ENCODE measurements around the gene UXS1.
"Not testable (repeated sequence)": the region's sequence is repeated elsewhere in the genome, so short reads cannot be mapped to it uniquely, and the experiment has no call there.

Gene UXS1

DNA sequence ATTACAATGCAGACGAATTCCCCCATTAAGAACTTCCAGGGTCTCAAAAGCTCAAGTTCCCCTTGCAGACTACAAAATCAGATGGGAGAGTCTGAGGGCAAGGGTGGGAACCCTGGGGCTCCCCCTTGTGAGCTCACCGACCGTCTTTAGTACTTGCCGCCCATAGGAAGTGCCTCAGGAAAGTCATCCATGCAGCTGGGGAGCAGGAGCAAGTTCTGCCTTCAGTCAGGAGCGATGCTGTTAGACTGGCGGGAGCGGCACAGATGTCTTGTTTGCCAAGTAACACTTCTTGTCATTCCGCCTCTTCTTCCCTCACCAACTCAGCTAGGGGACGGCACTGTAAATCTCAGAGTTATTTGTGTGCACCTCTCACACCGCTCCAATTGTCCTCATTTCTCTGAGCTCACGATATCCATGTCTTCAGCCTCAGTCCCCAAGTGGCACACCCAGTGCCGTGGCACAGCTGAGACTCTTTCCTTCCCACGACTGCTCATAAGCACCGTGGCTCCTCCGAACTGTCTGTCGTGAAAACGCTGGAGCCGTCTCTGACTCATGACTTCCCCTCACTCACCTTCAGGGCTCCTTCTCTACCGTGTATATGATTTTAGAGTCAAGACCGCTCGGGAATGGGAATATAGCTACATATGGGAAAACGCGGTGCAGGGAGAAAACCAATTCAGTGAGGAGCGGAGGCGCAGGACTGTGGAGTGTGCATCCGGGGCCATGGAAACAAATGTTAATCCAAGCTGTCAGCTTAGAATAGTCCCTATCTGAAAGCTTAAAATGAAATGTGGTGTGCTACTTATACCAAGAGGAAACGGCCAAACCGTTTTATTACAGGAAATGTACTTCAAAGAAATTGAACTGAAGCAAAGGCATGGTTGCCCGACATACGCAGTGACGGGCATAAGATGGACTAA is 34.0 kb downstream of the UXS1 start:
- no peak for DNase-seq

DNA sequence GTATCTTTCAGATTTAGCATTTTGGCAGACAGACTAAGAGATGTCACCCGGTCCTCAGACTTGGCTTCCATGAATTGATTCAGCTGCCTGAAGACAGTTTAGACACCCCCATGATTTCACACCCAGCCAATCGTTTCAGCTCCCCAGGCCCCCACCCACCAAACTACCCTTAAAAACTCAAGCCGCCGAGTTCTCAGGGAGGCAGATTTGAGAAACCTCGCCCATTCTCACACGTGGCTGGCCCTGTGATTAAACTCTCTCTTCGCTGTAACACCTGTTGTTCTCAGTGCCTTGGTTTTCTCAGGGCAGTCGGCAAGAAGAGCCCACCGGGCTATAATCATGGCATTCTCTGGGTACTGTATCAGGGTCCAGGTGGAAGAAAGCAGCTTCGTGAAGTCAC is 35.2 kb downstream of the UXS1 start:
- DNase-seq = no peak

DNA sequence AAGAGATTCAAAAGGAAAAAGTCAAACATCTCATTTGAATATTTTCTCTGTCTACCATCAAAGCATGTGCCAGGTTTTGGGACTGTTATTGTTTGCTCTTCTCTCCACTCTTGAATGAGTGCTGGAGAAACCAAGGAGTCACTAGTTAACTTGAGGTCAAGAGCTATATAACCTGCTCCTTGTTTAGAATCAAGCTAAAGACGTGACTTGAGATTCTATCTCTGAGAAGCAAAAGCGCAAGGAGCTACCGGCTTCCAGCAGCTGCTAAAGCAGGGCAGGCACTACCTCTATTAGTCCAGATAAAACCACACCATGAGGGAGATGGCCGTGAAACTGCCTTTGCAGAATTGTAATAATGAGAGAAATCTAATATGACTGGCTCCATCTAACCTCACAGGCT is 36.0 kb downstream of the UXS1 start:
- DNase-seq = no peak

DNA sequence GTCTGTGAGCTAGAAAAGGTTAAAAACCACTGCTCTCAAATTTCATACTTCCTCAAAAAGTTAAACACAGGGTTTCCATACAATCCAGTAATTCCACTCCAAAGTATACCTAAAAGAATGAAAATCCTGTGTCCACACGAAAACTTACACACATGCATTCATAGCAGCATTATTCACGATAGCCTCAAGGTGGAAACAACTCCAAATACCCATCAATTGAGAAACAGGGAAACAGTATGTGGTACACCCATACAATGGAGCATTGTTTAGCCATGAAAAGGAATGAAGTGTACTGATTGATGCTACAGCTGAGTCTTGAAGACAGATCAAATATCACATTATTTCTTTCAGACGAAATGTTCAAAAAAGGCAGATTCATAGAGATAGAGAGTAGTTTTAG is 36.7 kb downstream of the UXS1 start:
- no peak for DNase-seq

DNA sequence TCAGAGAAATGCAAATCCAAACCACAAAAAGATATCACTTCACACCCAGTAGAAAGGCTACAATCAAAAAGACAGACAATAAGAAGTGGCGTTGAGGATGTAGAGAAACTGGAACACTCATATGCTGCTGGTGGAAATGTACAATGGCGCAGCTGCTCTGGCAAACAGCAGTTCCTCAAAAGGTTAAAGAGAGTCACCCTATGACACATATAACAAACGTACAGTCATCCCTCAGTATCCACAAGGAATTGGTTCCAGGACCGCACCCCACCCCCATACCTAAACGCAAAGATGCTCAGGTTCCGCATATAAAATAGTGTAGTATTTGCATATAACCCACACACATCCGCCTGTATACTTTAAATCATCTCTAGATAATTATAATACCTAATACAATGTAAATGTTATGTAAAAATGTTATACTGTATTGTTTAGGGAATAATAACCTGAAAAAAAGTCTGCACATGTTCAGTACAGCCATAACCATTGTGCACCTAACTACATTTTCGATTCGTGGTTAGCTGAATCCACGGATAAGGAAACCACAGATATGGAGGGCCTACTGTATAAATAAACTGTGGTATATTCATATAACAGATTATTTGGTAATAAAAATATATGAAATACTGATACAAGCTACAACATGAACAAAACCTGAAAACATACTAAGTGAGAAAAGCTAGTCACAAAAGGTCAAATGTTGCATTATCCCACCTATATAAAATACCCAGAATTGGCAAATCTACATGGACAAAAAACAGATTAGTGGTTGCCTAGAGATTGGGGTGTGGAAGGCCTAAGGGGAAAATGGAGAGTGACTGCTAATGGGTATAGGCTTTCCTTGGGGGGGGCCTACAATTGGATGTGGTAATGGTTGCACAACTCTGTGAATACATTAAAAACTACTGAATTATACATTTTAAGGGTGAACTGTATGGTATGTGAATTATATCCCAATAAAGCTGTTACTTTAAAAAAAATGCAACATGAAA is 37.5 kb downstream of the UXS1 start:
- no peak for DNase-seq

DNA sequence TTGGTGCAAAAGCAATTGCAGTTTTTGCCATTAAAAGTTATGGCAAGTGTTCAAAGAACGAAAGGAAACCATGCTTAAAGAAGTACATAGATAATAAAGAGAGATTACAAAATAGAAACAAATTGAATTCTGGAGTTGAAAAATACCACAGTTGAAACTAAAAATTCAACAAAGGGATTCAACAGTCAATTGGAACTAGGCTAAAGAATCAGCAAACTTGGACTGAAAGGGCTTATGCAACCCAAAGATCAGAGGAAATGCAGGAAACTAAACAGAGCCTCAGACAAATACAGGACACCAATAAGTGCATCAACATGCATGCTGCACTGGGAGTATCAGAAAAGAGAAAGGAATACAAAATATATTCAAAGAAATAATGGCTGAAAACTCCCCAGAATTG is 40.3 kb downstream of the UXS1 start:
- no peak for DNase-seq

DNA sequence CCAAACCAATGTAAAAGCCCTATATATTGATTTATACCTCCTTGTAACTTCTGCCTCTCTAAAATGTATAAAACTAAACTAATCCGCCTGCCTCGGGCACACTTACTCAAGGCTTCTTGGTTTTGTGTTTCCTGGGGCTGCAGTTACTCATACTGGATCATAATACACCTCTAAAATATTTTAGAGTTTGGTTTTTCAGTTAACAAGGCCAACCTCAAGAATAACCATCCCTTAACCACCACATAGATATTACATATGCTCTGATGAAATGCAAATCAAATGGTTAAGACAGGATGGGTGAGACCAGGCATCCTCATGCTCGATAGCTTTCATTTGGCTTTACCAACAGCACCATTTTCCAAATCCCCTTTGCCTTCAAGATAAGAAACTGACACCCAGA is 46.4 kb downstream of the UXS1 start:
- no peak for DNase-seq

DNA sequence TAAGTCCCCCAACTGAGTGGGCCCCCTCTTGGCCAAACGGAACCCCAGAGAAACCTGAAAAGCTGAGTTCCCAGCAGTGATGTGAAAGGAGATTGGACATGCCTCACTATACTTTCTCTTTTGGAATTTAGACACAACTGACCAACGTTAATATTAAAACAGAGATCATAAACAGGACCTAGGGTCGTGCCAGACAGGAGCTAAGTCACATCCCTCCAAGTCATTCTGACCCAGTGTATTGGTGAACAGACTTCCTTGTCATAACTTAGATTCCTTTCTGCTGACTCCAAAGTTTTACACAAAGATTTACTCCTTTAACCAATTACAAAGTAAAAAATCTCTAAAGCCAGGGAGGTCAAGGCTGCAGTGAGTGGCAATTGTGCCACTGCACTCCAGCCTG is 46.9 kb downstream of the UXS1 start:
- DNase-seq = no peak

DNA sequence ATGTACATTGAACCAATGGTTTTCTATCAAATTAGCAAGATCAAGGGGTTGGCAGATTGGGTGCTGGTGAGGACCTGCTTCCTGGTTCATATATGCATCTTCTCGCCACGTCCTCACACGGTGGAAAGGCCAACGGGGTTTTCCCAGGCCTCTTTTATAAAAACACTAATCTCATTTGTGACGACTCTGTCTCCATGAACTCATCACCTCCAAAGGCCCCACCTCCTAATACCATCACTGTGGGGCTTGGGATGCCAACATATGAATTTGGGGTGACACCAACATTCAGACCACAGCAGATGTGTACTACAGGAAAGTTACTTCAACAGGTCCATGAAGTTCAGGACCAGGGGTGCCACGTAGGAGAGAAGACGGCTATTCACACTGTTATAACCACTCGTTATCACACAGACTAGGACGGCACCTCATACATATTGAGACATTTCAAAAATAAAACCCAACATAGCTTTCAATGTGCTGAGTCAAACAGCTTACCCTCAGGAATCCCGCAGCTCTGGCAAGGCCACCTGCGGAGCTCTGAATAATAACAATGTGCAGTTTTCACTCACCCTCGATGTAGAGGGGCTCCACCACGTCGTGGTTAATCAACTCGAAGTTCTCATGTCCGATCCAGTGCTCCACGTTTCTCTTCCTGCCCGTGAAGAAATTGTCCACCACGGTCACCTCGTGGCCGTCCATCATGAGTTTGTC is 49.3 kb downstream of the UXS1 start:
- no peak for DNase-seq

DNA sequence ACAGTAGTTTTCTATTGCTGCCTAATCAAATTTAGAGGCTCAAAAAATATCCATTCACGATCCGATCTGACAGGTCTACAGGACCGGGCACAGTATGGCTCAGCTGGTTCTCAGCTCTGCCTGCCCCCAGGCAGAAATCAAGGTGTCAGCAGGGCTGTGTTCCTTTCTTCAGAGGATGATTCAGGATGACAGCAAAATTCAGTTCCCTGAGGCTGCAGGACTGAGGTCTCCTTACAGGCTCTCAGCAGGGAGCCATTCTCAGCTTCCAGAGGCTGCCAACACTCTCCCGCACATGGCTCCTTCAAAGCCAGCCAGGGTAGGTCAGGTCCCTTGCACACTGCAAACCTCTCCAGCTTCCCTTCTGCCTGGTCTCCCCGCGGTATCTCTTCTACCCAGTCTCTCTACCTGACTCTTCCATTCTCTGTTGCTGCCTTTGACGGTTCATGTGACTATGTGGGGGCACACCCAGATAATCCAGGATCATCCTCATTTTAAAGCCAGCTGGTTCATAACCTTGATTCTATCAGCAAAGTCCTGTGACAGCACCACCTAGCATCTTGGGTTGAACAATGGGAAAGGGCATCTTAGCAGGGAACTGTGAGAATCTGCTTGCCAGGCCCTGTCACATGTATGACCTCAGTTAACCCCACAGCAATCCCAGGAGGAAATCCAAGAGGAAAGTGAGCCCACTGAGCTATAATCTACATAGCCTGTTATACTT is 50.4 kb downstream of the UXS1 start:
- DNase-seq = no peak

DNA sequence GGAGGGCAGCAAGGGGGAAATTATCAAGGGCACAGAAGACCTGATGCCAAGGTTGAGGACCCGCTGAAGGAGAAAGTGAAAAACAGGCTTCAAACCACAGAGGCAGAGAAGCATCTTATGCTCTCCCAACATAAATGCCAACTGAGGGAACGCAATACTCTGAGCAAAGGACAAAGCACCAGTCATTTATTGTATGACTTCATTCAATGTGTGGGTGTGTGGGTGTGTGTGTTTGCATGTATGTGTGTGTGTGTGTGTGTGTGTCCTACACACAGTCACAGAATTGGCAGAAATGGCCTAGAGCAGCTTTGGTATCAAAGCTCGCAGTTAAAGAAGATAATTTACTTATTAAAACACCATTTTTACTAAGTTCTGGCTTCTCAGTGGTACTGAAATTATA is 51.4 kb downstream of the UXS1 start:
- DNase-seq = no peak

DNA sequence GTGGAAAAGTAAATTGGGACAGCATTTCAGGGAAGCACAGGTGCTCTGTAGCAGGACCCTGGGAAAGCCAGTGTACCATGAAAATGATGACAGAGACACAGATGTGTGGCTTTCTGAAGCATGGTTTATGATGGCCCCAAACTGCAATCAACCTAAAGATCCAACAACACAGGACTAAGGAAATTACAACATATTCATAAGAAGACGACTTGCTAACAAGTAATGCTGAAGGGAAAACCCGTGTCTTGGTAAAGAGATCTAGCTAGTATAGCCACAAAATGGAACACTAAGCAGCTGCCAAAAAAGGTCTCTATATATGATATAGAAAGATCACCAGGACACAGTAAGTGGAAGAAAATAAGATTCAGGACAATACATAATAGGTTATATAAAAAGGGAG is 53.2 kb downstream of the UXS1 start:
- DNase-seq = no peak

DNA sequence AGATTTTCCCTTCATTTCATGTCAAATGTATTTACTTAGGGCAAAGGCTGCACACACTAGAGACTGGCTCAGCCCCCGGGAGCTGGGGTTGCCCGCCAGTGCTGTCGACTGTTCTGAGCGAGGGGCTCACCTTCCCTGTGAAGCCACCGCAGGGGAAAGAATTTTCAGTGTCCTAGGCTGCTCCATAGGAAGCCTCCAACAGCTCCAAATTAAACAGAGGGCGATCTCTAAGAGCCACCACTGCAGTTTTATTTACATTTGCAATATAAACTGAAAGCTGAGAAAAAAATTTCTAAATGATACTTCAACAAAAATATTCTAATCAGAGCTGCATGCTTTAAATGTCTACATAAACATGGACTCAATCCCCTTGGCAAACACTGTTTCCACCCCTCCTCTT is 54.0 kb downstream of the UXS1 start:
- DNase-seq = no peak

DNA sequence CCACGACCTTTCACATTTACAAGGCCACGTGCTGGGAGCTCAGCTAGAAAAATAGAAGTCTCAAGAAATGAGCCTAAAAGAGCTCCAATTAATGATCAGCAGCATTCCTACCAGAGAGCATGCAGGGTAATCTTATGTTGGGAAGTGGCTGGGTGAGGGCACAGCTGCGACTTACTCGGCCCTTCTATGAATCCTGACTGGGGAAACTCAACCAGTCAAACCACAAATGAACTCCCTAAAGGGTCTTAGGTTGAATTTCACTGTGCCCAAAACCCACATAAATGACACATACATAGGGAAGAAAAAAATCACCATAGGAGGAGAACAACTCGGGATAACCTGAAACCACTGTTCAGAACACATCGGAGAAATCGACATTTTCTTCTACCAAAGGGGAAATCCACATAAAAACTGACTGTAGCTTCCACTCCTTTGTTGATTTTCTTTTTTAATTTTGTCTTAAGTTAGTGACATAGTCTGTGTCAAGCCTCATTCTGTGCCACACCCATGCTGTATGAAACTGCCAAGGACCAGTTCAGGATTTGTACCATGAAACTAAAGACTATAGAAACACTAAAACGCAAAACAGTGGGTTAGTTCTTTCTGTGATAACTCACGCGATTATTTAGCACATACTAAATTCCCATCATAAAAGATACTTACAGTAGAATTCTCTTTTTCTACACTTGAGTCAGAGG is 54.7 kb downstream of the UXS1 start:
- no peak for DNase-seq

DNA sequence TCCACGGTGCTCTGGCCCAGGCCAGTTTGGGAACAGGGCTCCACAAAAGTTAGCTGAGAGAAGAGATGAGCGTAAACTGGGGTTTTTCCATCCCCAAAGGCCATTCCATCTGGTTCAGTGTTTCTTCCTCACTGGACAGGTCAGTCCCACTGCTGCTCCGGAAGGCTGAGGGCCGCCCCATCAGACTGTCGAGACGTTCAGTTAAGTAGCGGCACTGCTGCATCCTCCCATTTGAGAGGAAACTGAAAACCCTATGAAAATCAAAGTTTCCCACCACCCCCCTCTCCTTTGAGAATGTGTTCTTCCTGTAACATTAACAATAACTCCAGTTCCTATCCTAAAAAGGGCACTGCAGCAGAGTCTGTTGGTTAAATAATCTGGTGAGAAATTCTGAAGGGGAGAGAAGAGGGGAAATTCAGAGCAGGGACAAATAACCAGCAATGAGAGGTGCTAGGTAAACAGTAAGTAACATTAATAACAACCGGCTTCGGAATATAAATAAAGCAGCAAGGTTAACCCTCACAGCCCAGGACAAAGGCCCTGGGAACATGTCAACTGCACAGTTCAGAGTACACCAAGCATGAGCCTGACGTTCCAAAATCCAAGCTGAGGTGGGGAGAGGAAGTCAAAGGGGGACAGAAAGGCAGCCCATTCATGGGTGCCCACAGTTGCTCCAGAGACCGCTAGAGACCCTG is 55.4 kb downstream of the UXS1 start:
- no peak for DNase-seq

DNA sequence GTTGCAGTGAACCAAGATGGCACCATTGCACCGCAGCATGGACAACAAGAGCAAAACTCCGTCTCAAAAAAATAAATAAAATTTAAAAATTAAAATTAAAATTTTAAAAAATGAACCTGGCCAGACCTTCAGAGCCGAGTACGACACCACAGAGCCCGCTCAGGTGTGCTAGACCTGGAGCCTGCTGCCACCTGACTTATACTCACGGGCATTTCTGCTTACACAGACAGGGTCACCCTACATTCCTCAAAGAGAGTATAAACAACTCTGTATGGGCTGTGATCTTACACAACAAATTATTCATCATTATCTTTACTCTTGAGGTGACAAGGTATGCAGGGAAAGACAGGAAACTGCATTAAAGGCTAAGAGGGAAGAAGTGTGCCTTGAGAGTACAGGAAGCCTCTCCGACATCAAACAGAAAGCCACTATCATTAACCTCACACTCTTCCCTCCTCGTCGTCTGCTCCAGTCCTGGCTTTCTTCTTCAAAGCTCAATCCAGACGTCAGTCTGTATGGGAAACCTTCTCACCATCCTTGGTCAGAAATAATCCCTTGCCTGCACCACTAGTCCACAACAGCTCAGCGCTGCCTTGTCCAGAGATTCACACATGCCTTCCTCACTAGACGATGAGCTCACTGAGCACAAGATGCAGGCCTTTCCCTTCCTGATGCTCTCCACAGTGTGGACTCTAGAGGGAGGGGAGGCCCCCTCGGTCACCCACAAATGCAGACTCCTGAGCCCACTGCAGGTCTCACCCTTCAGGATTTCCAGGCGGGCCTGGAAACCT is 56.2 kb downstream of the UXS1 start:
- no peak for DNase-seq

DNA sequence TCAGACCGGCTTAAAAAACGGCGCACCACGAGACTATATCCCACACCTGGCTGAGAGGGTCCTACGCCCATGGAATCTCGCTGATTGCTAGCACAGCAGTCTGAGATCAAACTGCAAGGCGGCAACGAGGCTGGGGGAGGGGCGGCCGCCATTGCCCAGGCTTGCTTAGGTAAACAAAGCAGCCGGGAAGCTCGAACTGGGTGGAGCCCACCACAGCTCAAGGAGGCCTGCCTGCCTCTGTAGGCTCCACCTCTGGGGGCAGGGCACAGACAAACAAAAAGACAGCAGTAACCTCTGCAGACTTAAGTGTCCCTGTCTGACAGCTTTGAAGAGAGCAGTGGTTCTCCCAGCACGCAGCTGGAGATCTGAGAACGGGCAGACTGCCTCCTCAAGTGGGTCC is 62.9 kb downstream of the UXS1 start:
- not testable (repeated sequence) for DNase-seq

DNA sequence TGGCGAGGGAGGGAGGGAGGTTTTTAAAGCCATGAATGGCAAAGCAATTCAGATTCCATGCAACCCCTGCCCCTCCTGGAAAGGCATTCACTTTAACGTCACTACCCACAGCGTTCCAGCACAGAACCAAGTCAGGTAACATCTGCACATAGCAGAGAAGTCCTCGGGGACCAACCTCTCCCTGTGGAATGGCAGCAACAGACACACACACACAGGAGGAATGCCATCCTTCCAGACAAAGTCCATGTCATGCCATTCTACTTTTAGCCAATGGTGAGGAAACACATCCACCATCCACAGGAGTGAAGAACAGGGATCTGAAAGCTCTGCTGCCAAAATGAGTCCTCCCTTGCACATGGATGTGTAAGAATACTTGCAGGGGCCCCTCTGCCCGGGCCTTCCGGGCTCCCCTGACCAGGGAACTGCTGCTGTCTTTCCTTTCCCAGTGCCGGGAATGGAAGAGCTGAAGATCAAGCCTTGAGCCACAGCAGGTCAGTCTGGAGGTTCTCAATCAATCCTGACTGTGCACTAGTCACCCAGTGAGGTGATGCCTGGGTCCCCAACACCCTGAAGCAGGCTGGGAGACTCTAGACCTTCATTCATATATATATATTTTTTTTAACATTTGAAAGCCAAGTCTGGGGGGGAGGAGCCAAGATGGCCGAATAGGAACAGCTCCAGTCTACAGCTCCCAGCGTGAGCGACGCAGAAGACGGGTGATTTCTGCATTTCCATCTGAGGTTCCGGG is 63.7 kb downstream of the UXS1 start:
- no peak for DNase-seq

DNA sequence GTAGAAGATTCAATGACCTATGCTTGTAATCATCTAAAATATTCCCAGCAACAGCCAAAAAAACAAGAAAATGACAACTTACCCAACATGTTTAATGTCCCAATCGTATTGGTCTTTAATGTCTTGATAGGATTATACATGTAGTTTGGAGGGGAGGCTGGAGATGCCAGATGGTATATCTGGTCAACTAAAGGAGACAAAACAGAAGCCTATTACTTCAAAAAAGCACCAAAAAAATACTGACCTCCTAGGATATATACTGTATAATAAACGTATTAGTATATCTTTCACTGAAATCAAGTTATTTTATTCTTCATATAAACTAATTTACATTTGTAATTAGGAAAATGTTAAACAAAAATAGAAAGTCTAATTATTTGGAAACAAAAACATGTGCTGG is 64.5 kb downstream of the UXS1 start:
- no peak for DNase-seq

DNA sequence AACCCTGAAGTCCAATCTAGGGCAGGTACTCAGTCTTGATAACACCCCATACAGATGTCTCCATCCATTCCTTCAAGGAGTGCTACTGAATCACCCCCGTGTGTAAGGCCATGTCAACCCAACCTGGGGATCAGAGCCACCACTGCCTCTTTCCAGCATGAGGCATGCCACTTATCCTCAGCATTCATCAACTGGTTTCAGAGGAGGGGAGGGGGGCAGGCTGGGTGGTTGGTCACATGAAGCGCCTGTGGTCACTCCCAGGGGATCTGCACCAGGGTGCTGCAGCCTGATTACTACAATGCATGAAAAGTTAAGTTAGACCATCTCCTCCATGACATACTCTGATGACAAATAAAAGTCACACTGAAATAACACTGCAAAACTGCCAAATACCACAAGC is 65.0 kb downstream of the UXS1 start:
- DNase-seq = no peak

Data from SHP77 treated with DMSO at 0.1 percent for 48 hours (cell line).